HG03064 (cell line): ENCODE data around the gene FIBCD1.
"Not testable (repeated sequence)": the region's sequence is repeated elsewhere in the genome, so short reads cannot be mapped to it uniquely, and the experiment has no call there.

ENCODE experiments used
- ATAC-seq: cut with Tn5 transposase; IDR thresholded peaks from one replicate; pipeline ENCODE4 v1.9.1; 2021; ENCODE audit warnings: low read depth; ENCODE audit not compliant: unreplicated experiment

Gene FIBCD1

GRCh38 chr9:130911254-130912049 lies 27.6 kb downstream of the FIBCD1 start:
- ATAC-seq: no peak

GRCh38 chr9:130910670-130911069 lies 28.4 kb downstream of the FIBCD1 start:
- not testable (repeated sequence) for ATAC-seq

- ATAC-seq: not testable (repeated sequence)
Measured at GRCh38 chr9:130910041-130910440, 29.0 kb downstream of the FIBCD1 start.

- no peak for ATAC-seq
Measured at GRCh38 chr9:130908878-130909355, 30.1 kb downstream of the FIBCD1 start.

- no peak for ATAC-seq
Measured at GRCh38 chr9:130908146-130908877, 30.7 kb downstream of the FIBCD1 start.

- no peak for ATAC-seq
Measured at GRCh38 chr9:130906735-130907416, 32.2 kb downstream of the FIBCD1 start.

GRCh38 chr9:130905902-130906734 lies 32.9 kb downstream of the FIBCD1 start:
- no peak for ATAC-seq

- no peak for ATAC-seq
Measured at GRCh38 chr9:130905125-130905901, 33.7 kb downstream of the FIBCD1 start.

GRCh38 chr9:130904070-130905044 lies 34.7 kb downstream of the FIBCD1 start:
- no peak for ATAC-seq

GRCh38 chr9:130903194-130904069 lies 35.6 kb downstream of the FIBCD1 start:
- ATAC-seq: no peak

- ATAC-seq: no peak
Measured at GRCh38 chr9:130902204-130903185, 36.6 kb downstream of the FIBCD1 start.

GRCh38 chr9:130901498-130902203 lies 37.4 kb downstream of the FIBCD1 start:
- no peak for ATAC-seq

- no peak for ATAC-seq
Measured at GRCh38 chr9:130900701-130901497, 38.1 kb downstream of the FIBCD1 start.

- ATAC-seq: no peak
Measured at GRCh38 chr9:130899051-130899748, 39.8 kb downstream of the FIBCD1 start.
